GM12873 (cell line): ENCODE results near the gene DLG2.

Source experiments
- TF ChIP-seq, protein P1 (sequence below): IDR thresholded peaks from 2 replicates; pipeline ENCODE4 v1.5.1; 2012; ENCODE audit warnings: low read depth, mild to moderate bottlenecking, moderate library complexity, low read length, control low read depth; ENCODE audit not compliant: insufficient read depth; ENCODE audit errors: missing control alignments

Gene DLG2

DNA sequence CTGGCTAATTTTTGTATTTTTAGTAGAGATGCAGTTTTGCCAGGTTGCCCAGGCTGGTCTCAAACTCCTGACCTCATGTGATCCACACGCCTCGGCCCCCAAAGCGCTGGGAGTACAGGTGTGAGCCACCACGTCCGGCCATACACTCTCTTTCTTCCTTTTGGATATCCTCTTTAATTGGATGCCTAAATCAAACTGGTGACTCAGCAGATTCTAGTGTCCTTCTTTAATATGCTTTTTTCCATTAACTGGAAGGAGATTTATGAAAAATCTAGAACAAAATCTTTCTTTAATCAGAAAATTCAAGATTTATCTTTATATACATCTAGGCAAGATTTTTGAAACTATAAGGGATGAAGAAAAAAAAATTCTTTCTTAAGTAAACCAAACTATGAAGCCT, 1371.7 kb downstream of the DLG2 start:
- TF ChIP-seq, protein P1, sequence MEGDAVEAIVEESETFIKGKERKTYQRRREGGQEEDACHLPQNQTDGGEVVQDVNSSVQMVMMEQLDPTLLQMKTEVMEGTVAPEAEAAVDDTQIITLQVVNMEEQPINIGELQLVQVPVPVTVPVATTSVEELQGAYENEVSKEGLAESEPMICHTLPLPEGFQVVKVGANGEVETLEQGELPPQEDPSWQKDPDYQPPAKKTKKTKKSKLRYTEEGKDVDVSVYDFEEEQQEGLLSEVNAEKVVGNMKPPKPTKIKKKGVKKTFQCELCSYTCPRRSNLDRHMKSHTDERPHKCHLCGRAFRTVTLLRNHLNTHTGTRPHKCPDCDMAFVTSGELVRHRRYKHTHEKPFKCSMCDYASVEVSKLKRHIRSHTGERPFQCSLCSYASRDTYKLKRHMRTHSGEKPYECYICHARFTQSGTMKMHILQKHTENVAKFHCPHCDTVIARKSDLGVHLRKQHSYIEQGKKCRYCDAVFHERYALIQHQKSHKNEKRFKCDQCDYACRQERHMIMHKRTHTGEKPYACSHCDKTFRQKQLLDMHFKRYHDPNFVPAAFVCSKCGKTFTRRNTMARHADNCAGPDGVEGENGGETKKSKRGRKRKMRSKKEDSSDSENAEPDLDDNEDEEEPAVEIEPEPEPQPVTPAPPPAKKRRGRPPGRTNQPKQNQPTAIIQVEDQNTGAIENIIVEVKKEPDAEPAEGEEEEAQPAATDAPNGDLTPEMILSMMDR = no peak

DNA sequence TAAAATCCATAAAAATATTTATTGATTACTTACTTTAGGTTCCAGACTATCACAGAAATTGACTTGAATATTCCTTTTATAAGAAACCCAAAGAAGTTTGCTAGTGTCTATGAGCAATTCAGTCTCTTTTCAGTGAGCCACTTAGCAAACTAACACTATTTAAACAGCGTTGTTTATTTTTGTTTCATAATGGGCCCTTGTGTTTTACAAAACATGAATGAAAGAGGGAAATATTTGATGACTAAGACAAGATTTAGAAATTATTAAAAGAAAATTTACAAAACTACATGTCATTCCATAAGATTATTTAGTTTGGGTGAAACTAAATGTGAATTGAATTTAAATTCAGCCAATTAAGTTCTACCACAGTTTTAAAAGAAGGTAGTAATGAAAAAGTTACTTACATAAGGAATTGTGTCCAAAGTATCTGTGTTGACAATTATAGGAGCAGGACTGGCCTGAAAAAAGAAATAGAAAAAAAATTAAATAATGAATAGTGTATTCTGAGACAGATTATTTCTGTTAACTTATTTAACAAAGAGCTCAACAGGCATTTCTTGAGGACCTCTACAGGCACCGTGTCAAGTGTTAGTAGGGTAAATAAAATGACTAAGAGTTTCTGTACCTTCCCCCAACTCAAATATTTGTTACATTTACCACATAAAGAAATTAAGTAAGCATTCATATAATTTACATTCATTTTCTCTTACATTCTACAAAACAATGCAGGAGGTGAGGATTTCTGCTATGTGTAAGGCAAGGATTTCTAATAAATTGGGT, 1376.1 kb downstream of the DLG2 start:
- TF ChIP-seq, protein P1 = no peak

DNA sequence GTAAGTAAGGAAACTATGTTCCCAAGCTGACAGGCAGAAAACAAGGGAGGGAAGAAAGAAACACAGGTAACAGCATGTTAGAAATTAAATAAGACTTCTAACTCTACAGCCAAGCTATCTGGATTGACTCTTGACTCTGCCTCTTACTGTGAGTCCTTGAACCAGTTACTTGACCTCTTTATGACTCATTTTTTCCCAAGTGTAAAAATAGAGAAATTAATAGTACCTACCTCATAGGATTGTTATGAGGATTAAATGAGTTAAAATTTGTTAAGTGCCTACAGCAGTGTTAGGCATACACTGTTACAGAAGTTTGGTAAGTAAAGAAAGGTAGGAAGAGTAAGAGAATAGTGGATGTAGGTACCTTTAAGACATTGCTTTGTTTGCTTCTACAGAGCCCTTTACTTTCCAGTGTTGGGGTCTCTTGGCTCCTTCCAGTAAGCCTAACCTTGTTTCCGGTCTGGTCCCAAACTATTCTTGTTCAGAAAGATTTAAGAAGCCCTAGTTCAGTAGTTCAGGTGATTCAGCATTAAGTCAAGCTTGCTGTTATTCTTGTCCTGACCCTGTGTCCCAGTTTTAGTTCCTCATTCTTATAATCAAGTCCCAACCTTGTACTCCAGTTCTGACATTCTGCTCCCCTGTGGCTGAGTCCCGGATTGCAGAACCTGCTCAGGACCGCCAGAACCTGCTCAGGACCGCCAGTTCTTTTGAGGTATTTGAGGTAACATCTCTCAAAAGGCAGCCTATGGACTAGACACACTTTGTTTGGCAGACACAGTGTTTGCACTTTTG, 1377.6 kb downstream of the DLG2 start:
- TF ChIP-seq, protein P1 = no peak

DNA sequence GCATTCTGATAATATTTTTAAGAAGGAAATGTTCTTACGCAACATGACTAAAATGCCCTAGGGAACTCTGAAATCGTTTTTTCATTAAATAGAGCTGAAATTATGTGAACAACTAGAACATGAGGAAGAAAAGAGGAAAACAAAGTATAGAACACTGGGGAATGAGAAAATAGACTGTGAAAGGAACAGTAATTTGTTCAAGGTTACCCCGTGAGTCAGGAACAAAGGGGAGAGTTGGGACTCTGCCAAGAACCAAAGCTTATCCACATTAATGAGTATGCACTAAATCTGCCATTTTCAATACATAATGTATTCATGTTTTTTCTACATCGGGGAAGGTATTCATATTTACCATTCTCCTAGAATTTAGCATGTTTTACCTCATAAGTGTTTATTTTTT, 1379.2 kb downstream of the DLG2 start:
- TF ChIP-seq, protein P1 = no peak

DNA sequence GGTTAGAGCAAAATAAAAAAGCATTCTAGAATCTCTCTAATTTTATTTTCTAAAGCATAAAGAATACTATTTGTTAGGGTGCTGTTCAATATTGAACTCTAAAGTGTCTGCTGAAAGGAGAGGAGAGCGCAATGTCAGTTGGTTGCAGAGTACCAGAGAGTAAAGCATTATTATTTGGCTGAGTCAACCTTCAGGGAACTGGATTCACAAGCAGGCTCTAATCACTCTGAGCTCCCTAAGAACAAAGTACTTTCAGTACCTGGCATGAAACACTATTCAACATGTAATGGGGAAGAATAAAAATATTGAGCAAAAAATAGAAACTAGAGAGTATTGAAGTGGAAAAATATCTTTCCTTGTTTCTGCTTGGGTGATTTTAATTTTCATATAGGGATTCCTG, 1380.0 kb downstream of the DLG2 start:
- TF ChIP-seq, protein P1 = no peak

DNA sequence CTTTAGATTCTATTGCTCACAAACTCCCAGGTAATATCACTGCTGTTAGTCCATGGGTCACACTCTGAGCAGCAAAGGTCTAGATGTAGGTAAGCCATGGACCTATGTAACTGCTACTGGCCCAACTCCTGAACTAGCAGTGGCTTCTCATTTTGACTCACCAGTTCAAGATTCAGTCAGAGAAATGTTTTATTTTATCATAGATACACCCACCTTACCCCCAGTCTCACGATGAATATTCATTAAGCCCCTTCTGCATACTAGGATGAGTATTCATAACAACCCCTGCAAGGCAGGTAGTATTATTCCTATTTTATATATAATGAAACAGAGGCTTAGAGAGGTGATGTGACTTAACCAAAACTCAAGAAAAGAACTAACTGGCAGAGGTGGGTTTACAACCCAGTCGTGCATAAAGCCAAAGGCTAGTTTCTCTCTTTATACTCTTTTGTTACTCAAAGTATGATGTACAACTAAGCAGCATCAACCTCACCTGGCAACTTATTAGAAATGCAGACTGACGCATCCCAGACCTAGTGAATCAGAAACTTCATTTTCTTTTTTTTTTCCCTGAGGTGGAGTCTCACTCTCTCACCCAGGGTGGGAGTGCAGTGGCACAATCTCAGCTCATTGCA, 1383.4 kb downstream of the DLG2 start:
- TF ChIP-seq, protein P1 = no peak
